ENCODE results near the gene SLC12A4. TPM values are rescaled to one million over a fixed set of nuclear protein-coding genes. Genes with fewer than 3 reads are reported as not detected.

Gene SLC12A4
- total and polyA plus RNA-seq, 2 of the 13 experiments (the other 11 are each of a cell fraction or from before 2014, with no cell fraction given) = 65.1 to 84.3 TPM

GRCh38 chr16:67968400-67969253 is at the start of gene SLC12A4 (continued):
- no peak for TF ChIP-seq ARID3A (IDR thresholded peaks at IDR 0.05; ENCODE audit: low read depth, low read length)
- peak; percentile 76; the same call in 1 of the 2 replicates for TF ChIP-seq NFE2L1 (CRISPR knock-in tag; IDR thresholded peaks at IDR 0.05; ENCODE audit: borderline replicate concordance)
- TF ChIP-seq FOSL2 (CRISPR knock-in tag; IDR thresholded peaks at IDR 0.05) = peak; percentile 76
- peak; percentile 64; the same call in 1 of the 2 replicates for TF ChIP-seq BCL3 (CRISPR knock-in tag; IDR thresholded peaks at IDR 0.05)
- peak; percentile 77 for TF ChIP-seq ZMAT3 (CRISPR knock-in tag; conservative IDR thresholded peaks at IDR 0.05)
- no peak for TF ChIP-seq ZBTB1 (CRISPR knock-in tag; IDR thresholded peaks at IDR 0.05; ENCODE audit: borderline replicate concordance)
- TF ChIP-seq GZF1 (CRISPR knock-in tag; IDR thresholded peaks at IDR 0.05) = no peak
- TF ChIP-seq ZNF496 (CRISPR knock-in tag; IDR thresholded peaks at IDR 0.05; ENCODE audit: insufficient replicate concordance) = no peak
- TF ChIP-seq HOXD1 (CRISPR knock-in tag; IDR thresholded peaks at IDR 0.05) = no peak; the same call in 1 of the 2 replicates
- no peak for TF ChIP-seq EHMT2 (IDR thresholded peaks at IDR 0.05; ENCODE audit: borderline replicate concordance, low read depth, low read length)
- peak; percentile 71 for TF ChIP-seq GATAD1 (CRISPR knock-in tag; IDR thresholded peaks at IDR 0.05)
- TF ChIP-seq POGK (CRISPR knock-in tag; conservative IDR thresholded peaks at IDR 0.05) = peak; percentile 53
- no peak for TF ChIP-seq SATB2 (CRISPR knock-in tag; IDR thresholded peaks at IDR 0.05)
- TF ChIP-seq ZNF629 (CRISPR knock-in tag; conservative IDR thresholded peaks at IDR 0.05) = 0 out of 2 replicates have a peak, but pooled peaks have one; percentile 27
- no peak for TF ChIP-seq ZNF101 (CRISPR knock-in tag; IDR thresholded peaks at IDR 0.05; ENCODE audit: borderline replicate concordance, low read depth)
- no peak for TF ChIP-seq ZNF841 (CRISPR knock-in tag; IDR thresholded peaks at IDR 0.05; ENCODE audit: borderline replicate concordance)
- no peak for TF ChIP-seq ZNF598 (CRISPR knock-in tag; IDR thresholded peaks at IDR 0.05; ENCODE audit: borderline replicate concordance)
- TF ChIP-seq FOXM1 (CRISPR knock-in tag; IDR thresholded peaks at IDR 0.05) = 0 out of 2 replicates have a peak, but pooled peaks have one; percentile 1
- TF ChIP-seq POGZ (CRISPR knock-in tag; IDR thresholded peaks at IDR 0.05) = peak; percentile 69
- TF ChIP-seq ZNF143 (CRISPR knock-in tag; IDR thresholded peaks at IDR 0.05) = peak; percentile 19; the same call in 1 of the 2 replicates
- TF ChIP-seq ZNF468 (CRISPR knock-in tag; IDR thresholded peaks at IDR 0.05) = no peak
- no peak for TF ChIP-seq SRSF4 (IDR thresholded peaks at IDR 0.05; ENCODE audit: low read depth, low read length, poor library complexity, severe bottlenecking)
- TF ChIP-seq ZNF7 (CRISPR knock-in tag; IDR thresholded peaks at IDR 0.05) = no peak; the same call in 1 of the 2 replicates
